GM12891 (cell line): ENCODE results near the gene CCDC71.

ENCODE experiments used
- PAX5 ChIP-seq: IDR thresholded peaks from 2 replicates; pipeline ENCODE4 v1.6.1; 2011; ENCODE audit warnings: low read length, moderate library complexity, mild to moderate bottlenecking; ENCODE audit not compliant: insufficient read depth, severe bottlenecking
- POLR2A ChIP-seq: IDR thresholded peaks from 2 replicates; pipeline ENCODE4 v1.6.1; 2011; ENCODE audit warnings: low read depth, low read length, control low read depth
- POLR2AphosphoS5 ChIP-seq: IDR thresholded peaks from 2 replicates; pipeline ENCODE4 v1.6.1; 2011; ENCODE audit warnings: low read depth, low read length, control low read depth
- POU2F2 ChIP-seq: IDR thresholded peaks from 2 replicates; pipeline ENCODE4 v1.6.1; 2011; ENCODE audit warnings: low read depth, mild to moderate bottlenecking, control low read depth, low read length, moderate library complexity
- SPI1 ChIP-seq: IDR thresholded peaks from 2 replicates; pipeline ENCODE4 v1.6.1; 2011; ENCODE audit warnings: low read depth, low read length, control low read depth
- TAF1 ChIP-seq: IDR thresholded peaks from 2 replicates; pipeline ENCODE4 v1.6.1; 2011; ENCODE audit warnings: low read depth, low read length, control low read depth

DNA sequence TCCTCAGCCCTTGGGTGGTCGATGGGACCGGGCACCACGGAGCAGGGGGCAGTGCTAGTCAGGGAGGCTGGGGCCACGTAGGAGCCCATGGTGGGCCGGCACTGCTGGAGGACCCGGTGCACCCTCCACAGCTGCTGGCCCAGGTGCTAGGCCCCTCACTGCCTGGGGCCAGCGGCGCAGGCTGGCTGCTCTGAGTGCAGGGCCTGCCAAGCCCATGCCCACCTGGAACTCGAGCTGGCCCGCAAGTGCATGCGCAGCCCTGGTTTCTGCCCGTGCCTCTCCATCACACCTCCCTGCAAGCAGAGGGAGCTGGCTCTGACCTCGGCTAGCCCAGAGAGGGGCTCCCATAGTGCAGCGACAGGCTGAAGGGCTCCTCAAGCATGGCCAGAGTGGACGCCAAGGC is 47.4 kb upstream of the CCDC71 start:
- TF ChIP-seq POLR2A: no peak
- no peak for TF ChIP-seq POLR2AphosphoS5
- TF ChIP-seq SPI1: no peak
- TF ChIP-seq POU2F2: no peak
- TF ChIP-seq TAF1: no peak
- no peak for TF ChIP-seq PAX5
